Islet precursor cell (in vitro differentiated cells): ENCODE results near the gene RUNX2.

Experiments
- DNase-seq: peaks from one replicate; pipeline ENCODE4 v3.0.0-alpha.2; 2018

The RUNX2 gene

DNA sequence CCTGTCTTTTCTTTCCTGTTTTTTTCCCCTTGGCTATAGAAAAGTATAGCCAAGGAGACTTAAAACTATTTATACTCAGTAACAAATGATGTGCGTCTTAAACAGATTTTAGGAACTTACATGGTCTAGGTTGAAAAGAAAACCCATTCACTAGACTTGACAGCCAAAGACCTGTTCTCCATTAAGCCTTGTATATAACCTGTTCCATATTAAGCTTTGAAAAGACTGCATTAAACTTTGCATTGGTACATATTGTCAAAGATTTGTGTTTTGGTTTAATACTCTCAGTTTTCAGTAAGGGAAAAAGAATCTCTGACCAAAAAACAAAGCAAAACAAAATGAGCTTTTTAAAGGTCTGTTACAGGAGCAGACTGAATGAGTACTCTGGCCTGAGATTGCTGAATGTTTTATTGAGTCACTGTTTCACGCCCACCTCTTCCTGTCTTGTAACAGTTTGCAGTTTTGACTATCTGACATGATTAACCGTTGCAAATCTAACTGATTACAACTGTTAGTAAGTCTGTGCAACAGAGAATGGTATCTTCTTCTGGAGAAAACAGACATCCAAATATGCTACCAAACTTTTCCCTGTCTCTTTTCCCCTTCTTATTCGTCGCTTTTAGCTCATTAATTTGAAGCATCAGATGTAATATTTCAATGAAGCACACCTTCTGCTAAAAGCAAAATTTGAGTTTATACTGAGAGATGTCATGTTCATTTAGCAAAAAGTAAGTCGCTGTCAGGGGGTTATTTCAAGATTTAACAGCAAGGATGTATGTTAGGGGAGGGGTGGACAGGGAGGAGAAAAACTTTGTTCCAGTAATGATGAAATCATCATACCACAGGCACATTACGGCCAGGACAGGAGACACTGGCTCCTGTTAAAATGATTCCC lies 108.7 kb downstream of the RUNX2 start:
- DNase-seq, result no peak

DNA sequence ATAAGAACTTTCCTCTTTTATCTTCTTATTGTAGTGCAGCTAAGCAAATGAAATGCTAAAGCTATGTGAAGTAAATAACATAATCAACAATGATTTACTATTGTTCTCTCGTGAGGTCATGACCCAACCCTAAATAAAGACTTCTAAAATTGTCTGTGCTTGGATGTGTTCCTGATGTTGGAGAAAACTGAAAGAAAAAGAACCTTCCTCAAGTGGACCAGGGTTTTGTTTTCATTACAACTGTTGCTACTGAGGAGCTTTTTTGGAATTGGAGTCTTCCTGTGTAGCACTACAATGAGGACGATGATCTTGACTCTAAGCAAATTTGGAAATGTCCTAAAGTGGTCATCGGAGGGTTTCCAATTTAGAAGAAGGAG lies 109.3 kb downstream of the RUNX2 start:
- no peak for DNase-seq

DNA sequence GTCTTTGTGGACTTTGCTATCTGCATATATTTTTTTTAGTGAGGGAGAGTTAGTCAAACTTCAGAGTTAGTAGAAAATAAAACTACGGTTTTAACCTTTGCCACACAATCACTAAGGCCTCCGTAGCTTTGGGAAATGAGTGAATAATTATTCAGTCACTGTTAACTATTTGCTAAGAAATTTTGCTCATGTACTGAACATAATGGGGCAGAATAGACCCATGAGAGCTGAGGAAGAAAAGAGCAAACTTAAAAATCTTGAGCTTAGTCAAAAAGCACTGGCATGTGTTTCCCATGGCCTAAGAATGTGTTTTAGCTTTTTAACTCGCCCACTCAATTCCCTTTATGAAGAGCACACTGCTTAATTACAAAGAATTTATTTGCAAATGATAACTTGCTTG lies 110.0 kb downstream of the RUNX2 start:
- no peak for DNase-seq

DNA sequence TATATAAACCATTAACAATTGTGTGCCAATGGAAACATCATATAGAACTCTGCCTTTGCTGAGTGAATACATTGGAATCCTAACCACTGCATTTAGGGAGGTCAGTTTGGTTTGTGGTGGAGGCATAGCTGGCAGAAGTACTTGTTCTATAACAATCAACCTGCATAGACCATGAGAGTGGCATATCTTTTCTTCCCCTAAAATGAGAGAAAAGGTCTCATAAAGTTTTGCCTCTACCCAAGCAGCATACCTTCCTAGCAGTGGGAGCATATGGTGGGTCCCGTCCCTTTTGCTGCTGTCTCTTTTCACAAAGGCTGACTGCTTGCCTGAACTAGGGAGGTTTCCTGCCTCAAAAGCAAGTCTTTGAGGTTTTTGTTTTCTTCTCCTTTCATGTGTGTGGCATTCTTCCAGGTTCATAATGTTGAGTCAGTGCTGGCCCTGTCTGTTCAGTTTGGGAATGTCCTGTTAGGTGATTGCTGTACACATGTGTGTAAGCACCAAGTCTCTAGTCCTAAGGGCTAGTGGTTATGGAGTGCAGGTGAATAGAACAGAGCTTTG lies 110.8 kb downstream of the RUNX2 start:
- peak; percentile 69 for DNase-seq

DNA sequence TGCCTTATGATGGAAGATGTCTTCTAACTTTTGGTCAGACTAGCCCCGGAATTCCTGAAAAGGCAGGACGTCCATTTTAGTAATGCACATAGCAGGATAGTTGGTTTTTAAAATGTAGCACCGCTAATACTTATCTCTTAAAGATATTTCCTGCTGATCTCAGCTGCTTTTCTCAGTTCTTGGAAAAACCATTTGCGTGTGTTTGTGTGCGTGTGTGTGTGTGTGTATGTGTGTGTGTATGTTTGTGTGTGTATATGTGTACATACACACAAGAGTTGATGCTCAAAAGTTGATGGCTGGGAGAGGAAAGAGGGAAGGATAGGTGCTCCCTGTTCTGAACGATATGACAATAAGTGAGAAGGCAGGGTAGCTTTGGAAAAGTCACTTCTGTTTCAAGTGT lies 111.3 kb downstream of the RUNX2 start:
- DNase-seq, result no peak

DNA sequence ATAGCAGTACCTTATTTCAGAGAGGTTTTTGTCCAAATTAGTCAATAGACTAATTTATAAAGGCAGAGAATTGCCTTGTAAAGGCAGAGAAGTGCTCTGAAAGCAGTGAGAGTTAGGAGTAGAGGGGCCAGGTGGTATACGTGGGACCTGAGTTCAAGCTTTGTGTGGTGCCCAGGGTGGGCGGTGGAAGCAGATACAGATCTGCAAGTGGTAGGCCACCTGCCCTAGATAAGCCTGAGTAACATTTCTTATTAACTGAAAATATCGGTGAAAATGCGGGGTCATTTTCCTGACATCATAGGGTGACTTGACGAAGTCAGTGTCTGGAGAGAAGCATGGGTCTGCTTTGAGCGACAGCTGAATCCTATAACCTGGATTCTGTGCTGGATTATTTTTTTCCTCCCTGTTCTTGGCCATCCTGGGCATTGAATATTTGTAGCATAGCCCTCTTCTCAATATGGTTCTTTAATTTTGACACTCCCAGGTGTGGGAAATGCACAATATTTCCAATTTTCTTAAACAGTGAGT lies 111.8 kb downstream of the RUNX2 start:
- DNase-seq, result no peak

DNA sequence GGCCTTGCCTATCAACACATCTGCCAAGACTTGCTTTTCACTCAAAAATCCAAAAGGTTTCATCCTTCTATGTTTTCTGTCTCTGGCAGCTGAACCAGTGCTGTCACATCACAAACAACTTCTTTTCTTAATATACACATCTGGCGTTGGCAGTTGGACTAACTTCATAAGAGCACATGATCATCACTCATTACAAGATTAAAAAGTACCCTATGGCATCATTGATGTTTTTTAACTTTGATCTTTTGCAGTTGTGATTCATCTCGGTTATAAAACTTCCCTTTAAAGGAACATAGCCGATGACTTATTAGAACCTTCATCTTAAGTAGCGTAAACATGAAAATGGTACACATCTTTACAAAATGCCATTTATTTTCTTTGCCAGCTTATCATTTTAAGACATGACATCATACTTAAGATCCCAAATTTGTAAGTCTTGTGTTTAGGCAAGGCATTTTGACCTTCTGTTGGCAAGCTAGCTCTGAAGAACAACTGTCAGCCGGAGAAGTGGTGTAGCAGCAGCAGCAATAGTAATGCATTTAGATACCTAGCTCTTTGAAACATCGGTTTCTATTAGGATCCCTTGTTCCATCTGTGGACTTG lies 113.8 kb downstream of the RUNX2 start:
- no peak for DNase-seq

DNA sequence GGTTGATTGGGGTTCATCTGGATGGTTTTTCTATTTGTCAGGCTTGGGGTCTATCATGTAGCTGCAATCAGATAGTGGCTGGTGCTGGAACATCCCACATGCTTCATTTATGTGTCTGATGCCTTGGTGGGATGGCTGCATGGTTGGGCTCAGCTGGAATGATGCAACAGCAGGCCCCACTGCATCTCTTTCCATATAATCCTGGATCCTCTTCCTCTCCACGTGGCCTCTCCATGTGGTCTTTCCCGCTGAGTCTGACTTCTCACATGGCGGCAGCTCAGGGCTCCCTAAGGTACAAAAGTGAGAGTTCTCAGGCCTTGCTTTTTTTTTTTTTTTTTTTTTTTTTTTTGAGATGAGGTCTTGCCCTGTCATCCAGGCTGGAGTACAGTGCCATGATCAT lies 114.6 kb downstream of the RUNX2 start:
- no peak for DNase-seq

DNA sequence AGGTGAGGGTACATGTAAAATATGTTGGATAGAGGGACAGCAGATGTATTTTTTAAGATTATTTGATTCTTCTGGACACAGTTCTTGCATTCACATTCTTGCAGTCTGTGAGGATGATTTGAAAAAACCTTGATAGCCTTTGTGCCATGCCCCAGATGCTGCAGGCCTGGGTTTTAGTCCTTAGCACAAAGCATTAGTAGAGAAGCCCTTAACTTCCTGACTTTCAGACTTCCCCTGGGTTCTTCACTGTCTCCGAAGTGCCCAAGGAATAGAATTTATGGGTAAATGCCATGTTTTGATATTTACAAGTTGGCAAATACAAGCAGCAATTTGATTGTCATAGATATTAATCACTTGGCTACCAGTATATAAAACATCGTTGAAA lies 117.2 kb downstream of the RUNX2 start:
- no peak for DNase-seq

DNA sequence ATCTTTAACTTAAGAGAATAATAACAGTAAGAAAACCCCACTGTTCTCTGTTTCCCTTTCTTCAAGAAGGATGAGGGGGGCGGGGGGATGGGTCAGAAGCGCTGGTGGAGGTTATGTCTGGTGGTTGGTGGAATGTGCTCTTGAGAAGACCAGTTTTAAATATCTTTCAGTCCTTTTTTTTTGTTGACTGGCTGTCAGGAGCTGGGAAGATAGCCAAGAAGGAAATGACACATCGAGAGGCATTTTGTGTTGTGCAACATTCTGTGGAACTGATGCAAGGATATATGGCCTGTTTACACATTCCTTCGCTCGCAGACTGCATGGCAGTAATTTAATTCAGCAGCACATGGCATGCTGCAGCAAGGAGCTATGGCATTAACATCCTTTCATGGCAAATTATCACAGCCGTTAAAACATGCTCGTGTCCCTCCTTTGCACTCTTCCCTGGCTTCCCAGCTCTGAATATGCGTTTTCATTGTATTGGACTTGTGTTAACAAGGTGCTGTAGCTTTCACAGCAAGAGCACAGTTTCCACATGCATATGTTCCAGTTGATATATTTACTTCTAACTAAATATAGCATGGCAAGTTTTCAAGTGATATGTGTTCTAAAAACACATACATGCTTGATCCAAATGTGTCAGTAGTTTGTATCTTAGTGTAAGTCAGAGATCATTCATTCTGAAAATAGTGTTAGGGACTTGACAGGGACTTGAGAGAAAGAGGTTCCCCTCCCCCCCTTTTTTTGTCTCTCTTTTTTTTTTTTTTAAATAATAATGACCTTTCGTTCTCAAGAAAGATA lies 117.8 kb downstream of the RUNX2 start:
- DNase-seq, result peak; percentile 94

DNA sequence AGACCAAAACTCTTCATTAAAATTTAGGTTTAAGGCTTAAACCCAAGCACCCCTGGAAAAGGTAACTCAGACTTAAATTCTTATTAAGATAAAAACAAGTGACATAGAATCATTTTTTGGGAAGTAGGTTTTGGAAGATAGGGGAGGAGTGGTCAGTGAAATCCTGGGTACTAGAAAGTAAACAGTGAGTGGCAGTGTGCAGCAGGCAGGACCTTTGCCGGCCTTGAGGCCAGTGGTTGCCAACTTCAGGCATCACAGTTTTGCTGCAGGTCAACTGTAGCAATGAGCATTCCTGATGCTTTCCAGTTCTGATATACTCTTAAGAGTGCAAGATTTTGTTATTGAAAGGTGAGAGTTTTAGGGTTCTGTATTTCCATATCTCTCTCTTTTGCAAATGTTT lies 118.9 kb downstream of the RUNX2 start:
- DNase-seq, result no peak

DNA sequence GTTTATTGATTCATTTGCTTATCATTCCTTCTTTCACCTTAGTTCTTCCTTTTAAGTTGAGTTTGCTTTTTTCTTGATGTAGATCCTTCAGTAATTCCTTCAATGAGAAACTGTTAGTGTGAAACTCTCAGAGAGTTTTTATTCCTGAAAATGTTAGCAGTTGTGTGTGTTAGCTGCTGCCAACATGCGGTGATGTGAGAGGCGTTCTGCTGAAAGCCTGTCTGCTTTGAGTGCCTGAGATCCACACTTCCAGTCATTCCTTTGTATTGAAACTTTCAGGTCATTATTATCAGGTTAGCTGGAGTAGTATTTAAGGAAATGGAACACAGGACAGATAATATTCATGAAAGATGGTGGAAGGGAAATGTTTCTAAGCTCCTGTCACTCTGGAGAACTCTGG lies 119.6 kb downstream of the RUNX2 start:
- DNase-seq, result no peak

DNA sequence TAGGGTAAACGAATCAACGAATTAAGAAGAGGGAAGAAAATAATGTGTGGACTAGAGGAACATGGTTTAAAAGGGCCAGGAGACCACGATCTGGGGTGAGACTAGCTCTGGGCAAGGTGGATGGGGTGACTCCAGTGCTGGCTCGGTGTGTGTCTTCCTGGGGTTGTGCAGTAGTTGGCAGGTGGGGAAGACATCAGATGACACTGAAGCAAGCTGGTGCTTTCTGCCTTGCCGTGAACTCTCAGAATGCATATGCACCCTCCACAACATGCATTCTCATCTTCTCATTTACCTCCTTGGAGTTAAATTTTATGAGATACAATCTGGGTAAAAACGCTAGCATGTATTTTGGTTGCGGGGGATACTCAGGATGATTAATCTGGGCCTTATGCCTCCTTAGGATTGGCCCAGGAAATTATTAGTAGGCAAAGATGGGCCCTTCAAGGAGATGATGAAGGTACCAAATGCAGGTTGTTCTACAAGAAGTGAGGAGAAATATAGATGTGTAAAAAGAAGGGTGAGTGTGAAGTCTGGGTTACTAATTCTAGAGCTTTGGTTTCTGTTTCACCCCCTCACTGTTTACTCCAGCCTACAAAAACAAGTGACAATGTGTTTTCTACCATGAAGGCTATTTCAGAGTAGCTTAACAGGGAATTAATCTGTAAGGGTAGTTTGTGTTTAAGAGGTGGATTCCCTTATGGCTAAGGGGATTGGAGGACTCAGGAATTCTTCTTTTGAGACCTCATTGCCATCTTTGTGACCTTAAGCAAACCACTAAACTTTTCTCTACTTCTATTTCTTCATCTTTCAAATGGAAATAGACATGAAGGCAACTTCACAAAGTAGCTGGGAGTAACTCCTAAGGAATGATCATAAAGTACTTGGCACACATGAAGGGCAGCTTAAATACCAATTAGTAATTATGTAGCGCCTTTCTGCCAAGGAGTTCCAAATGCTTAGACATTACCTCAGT lies 120.6 kb downstream of the RUNX2 start:
- DNase-seq, result no peak

DNA sequence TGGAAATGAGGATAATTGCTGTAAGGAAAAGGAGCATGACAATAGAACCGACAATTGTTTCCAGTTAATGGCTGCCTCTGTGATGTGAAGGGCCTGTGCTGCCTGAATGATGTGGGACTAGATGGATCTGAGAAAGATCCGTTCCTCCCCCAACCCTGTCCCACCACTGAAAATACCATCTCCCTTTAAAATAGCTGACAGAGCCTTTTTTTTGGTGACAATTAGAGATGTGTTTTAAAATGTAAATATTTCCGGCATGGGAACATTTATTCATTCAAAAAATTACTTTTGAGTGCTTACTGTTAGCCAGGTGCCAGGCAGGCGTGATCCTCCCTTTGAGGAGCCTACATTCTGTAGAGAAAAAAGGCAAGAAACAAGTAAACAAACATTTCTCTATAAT lies 122.0 kb downstream of the RUNX2 start:
- DNase-seq, result no peak

DNA sequence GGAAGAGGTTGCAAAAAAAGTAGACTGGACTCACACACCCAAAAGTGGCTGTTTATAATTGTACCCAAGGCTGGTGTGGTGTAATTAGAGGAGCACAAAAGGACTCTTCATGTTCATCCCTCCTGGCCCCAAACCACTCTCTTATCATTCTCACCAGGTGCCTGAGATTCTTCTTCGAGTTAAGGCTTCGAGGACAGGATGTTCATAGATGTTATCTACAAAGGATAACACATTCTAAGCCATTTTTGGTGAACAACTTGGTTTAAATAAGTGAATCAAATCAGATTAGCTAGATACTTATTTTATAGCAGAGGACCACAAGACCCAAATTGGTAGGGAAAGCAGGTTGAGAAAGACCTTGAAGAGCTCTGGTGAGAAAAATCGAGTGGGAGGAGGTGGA lies 122.7 kb downstream of the RUNX2 start:
- no peak for DNase-seq

DNA sequence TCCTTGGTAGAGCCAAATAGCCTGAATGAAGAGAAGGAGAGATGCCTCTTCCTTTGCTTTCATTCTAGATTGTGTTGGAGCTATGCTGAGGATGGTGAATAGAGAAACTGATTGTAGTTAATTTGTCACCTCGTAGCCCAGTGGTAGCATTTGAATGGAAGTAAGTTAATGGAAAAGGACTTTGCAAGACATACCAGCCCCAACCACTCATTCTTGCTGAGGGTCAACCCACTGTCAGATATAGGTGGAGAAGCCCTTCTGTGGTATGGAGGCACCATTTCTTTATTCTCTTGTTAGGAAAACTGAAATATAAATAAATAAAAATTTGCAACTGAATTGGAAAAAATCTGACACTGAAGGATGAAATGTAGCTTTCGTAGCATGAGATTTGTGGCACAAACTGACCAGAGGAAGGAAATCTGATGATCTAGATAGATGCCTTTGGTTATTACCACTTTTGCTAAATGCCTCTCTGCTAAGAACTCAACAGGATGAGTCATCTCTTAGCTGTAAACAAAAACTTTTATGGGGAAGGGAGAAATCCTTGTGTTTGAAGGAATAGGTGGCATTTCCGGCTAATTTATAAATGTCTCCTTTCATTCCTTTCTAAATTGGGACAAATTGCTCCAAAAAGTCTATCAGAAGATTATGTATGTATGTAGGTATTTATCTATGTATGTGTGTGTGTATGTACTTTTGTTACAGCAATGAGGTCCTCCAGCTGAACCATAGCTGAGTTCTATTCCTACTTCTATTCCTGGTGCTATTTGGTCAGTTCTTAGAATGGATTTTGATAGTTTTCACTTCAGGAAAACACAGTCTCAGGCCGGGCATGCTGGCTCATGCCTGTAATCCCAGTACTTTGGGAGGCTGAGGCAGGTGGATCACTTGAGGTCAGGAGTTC lies 126.1 kb downstream of the RUNX2 start:
- DNase-seq, result no peak

DNA sequence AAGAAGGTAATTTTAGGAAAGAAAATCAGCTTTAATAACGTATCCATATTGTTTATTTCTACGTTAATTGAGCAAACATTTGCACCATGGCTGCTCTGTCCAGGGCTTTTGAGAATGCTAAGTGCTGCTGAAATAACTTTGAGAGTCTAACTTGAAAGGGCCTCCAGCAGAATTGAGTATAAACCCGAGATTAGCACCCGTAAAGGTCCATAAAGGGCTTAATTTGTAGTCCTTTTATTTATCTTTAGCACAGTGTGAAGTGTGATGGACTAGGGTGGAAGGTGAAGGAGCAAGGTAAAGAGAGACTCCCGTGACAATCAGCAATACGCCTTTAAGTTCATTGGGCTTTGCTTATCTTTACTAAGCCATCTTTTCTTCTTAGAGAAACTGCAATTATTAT lies 127.3 kb downstream of the RUNX2 start:
- no peak for DNase-seq

DNA sequence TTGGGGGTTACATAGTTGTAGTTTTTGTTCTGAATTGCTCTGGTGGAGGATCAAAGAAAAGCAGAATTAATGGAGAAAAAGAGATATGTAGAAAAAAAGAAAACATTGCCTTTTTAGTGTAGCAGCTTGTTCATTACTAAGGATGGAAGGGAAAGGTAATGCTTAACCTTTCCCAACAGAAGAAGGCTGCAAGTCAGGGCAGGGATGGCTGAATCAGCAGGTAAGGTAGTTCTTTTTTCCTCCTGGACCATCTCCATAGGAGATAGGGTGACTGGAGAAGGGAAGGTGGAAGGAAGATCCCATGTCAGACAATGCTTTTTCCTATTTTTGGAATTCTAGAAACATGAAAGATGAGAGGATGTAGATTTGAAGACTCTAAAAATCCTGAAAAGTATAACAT lies 129.0 kb downstream of the RUNX2 start:
- DNase-seq, result no peak

DNA sequence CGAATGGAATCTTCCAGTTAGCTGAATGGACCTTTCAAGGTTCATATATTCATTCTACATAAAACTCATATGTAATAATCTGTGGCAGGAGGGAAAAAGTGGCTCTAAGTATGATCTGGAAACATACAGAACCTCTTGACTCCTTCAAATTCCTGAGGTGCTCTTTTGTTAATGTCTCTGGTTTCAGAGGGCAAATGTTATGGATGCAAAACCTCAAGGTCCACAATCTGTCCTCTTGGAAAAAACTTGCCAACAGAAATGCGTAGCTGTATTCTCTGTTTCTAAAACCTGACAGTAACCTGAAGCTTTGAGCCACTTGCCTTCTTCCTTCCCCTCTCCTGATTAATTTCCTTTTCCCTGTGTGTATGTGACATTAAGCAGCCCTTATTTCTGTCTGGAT lies 130.5 kb downstream of the RUNX2 start:
- DNase-seq, result no peak

DNA sequence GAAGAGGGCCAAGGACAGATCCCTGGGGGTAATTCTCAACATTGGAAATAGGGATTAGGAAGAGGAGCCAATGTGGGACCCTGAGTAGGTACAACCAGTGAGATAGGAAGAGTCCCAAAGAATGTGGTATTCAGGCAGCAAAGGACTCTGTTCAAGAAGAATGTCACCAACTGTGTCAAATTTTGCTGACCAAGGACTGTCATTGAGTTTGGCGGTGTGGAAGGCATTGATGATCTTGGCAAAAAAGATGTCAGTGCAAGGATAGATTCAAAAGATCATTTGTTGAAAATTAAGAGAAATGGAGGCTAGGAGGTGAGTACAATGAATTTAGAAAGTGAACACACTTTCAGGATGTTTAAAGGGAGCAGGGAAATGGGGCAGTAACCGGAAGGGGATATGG lies 132.0 kb downstream of the RUNX2 start:
- no peak for DNase-seq

DNA sequence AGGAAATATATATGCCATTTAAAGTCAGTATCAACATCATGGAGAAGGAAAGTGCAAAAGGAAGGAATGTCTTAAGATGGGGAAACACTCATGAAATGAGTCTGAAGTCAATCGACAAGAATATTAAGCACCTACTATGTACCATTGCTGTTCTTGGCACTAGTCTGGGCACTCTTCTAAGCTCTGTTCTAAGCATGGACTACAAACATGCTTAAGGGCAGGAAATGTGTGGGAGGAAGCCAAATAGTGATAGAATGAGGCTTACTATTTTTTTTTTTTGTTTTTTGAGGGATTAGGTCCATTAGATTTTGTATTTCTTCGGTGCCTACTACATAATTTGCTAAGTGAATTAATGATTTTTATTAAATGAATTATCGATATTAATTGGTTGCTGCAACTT lies 133.4 kb downstream of the RUNX2 start:
- no peak for DNase-seq
